HG03457 (cell line): ENCODE data around the gene KCNK15.
"Not testable (repeated sequence)": the region's sequence is repeated elsewhere in the genome, so short reads cannot be mapped to it uniquely, and the experiment has no call there.

Experiments
- ATAC-seq: cut with Tn5 transposase; IDR thresholded peaks from one replicate; pipeline ENCODE4 v1.9.1; 2021; ENCODE audit warnings: moderate number of reproducible peaks; ENCODE audit not compliant: unreplicated experiment

The KCNK15 gene

DNA sequence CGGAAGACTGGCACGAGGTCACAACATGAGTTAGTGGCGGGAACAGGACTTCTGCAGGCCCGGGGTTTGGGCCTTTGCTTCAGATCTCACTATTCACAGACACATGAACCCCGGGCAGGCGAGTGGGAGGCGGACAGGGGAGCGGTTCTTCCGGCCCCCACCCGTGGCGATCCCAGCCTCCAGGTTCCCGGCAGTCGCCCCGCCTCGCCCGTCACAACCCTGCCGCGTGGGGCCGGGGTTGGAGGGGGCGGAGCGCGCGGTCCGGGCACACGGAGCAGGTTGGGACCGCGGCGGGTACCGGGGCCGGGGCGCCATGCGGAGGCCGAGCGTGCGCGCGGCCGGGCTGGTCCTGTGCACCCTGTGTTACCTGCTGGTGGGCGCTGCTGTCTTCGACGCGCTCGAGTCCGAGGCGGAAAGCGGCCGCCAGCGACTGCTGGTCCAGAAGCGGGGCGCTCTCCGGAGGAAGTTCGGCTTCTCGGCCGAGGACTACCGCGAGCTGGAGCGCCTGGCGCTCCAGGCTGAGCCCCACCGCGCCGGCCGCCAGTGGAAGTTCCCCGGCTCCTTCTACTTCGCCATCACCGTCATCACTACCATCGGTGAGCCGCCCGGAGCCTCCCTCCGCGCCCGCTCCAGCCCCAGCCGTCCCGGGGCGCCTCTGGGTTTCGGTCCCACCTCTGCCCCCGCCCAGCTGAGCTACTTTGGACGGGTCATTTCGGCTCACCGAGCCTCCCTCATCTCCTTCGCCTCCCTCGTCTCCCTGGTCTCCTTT, at the start of gene KCNK15:
KCNK15 (plus strand) TSS at position 268 of the 769 bp plus-strand sequence; CDS start at position 314, 46 bp downstream.
- no peak for ATAC-seq

DNA sequence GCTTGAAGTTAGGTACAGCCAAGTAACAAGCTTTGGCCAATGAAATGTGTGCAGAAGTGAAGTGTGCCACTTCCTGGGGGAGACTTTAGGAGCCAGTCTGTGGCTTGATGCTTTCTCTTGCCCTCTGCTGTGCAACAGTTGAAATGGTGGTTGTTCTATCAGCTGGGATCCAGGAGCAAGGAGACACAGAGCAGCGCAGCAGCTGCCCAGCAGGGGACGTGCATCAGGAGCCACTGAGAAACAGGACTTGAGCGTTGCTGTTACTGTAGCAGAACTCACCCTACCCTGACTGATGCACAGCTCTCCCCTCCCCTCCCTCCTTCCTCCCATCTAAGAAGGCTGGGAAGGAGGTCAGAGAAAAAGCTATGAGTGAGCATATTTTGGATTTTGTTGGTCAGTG, 49.4 kb upstream of the KCNK15 start:
- ATAC-seq: no peak

DNA sequence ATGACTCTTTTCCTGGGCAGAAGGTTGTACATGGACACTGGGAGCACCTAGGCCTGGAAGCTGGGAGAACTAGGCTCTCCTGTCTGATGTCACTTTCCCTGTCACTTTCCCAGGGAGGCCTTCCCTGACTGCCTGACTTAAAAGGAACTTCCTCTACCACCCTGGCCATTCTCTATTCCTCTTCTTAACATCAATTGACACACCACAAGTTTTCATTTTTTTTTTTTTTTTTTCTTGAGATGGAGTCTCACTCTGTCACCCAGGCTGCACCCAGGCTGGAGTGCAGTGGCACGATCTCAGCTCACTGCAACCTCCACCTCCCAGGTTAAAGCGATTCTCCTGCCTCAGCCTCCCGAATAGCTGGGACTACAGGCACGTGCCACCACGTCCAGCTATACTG, 48.6 kb upstream of the KCNK15 start:
- not testable (repeated sequence) for ATAC-seq

DNA sequence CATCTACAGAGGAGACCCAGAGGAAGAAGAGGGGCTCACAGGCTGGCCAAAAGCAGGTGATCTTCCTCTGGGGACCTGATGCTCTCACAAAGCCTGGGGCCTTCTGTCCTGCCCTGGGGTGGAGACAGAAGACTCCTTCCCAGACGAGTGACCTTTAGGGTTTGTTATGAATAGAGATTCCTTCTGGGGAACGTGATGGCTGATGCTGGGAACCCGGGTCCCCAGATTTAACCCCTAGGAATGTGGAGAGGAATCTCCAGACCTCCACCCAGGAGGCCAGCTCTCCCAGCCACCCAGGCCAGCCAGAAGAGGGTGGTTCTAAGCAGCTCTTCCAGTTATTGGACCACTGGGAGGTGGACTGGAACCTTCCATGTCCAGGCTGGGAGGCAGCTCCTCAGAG, 47.3 kb upstream of the KCNK15 start:
- ATAC-seq: no peak

DNA sequence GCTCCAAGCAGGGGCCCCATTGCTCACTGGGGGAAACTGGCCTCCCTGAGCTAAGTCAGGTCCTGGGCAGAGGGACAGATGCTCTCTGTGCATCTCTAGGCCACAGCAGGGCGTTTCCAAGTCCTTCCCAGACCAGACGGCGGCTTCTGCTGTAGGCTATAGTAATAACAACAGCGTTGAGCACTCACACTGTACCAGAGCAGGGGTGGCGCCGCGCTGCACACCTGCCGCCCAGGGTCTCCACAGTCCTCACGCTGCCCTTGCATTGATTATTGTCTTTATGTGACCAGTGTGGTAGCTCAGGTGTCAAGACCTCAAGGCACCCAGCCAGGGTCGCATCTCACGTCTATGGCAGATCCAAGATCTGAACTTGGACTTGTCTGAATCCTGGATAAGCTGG, 45.4 kb upstream of the KCNK15 start:
- no peak for ATAC-seq

DNA sequence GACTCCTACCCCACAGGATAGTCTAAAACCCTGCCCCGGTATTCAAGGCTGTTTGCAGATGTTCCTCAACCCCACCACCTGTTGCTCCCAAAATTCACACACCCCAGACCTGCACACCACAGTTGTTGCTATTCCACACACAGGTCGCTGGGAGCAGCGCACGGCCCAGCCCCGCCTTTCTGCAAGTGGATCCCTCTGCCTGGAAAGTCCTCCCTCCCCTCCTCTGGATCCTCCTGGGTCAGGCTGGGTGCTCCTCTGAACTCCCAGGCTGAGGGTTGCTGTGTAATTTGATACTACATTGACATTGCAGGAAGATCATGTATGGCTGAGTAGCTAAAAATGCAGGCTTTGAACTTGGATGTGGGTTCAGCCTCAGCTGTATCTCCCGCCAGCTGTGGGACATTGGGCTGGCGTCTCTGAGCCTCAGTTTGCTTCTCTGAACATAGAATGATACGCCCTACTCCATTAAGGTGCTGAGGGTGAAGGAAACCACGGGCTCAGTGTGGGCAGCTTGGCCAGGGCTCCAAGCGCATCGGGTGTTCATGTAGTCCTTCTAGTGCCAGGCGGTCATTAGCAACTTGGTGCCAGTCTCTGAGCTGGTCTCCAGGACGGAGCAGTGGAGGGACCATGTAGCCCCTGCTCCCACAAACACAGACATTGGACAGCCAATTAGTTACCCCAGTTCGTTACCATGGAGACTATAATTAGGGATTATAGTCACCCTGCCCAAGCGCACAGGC, 44.4 kb upstream of the KCNK15 start:
- ATAC-seq: no peak

DNA sequence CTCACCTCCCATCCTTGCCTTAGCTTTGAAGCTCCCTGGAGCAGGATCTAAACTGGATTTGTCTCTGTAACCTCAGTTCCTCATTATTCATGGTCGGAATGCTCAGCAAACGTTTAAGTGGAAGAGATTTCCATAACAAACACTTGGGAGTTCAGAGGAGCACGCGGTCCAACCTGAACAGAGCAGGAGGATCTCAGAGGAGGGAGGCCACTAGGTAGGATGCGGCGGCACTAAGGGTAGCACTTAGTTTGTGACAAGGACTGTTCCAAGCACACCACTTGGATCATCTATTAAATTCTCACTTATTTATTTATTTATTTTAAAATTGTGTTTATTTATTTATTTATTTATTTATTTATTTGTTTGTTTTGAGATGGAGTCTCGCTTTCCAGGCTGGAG, 43.8 kb upstream of the KCNK15 start:
- ATAC-seq: no peak

DNA sequence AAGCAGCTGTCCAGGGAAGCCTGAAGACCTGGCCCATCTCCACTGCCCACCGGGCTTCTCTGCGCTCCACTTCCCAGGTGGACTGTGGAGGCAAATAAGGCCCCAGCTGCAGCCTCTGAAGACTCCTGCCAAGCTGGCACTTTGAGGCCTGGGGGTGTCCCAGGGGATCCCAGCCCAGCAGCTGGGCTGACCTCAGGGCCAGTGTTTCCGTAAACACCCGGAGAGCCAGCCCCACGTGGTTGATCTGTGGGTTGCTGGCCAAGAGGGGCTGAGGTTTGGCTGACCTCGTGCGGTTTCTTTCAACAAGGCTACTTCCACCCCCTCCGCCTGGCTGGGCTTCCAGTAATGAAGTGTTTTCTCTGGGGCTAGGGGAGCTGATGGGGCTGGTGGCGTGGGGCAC, 42.9 kb upstream of the KCNK15 start:
- ATAC-seq: no peak

DNA sequence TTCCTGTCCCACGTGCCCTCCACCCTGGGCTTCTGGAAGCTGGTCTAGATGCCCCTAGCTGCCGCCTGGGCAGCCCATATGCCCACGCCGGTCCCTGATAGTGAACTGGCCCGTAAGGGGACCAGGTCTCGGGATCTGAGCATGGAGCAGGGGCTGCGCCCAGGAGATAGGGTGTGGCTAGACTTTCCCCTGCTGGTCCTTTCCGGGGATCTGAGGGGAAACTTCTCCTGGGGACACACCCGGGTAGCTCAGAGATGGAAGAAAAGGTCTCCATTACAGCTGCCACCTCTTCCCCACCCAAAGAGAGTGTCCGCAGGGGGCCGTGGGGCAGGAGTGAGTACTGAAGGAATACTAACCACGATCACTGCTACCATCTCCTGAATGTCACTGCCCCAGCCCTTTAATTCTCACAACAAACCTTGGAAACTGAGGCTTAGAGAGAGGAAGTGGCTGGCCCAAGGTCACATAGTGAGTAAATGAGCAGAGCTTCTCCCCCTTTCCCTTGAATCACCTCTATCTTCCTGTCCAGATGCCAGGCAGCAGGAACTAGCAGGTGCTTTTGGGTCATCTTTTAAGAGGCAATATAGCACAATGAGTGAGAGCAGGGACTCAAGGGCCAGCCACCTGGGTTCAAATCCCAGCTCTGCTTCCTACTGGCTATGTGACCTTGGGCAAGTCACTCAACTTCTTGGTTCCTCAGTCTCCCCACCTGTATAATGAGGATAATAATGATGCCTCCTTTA, 42.3 kb upstream of the KCNK15 start:
- no peak for ATAC-seq

DNA sequence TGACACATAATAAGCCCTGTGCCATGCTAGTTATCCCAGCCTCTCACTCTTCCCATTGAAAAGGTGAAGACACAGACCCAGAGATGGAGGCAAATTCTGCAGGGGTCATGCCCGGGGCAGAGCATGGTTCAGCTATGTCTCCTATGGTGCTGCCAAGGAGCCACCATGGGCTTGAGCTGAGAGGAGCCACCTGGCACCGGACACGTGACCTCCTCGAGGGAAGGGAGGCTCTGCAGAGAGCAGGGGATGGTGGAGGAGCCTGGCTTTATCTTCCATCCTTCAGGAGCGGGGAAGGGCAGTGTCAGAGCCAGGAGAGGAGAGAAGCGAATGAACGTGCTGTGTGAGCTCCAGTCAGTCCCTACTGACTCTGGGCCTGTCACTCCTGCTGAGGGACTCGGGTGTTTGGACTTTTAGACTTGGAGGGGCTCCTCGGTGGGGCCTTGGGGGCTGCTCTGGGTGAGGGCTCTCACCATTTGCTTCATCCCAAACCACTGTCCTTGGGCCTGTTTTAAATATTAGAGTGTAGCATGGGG, 41.6 kb upstream of the KCNK15 start:
- no peak for ATAC-seq

DNA sequence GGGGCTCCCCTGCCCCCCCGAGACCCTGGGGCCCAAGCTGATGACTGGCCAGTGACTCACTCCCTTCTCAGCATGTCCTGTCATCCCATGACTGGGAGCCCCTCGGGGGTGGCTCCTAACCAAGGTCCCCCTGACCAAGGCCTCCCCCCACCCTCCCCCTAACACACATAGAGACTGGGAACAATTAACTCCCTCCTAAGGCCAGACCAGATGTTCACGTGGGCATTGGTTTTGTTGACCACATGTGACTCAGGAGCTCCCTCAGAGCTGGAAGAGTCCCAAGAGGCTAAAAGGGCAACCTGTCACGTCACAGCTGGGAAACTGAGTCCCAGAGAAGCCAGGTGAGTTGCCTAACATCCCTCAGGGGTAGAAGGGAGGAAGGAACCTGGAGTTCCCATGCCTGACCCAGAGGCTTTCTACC, 41.1 kb upstream of the KCNK15 start:
- no peak for ATAC-seq

DNA sequence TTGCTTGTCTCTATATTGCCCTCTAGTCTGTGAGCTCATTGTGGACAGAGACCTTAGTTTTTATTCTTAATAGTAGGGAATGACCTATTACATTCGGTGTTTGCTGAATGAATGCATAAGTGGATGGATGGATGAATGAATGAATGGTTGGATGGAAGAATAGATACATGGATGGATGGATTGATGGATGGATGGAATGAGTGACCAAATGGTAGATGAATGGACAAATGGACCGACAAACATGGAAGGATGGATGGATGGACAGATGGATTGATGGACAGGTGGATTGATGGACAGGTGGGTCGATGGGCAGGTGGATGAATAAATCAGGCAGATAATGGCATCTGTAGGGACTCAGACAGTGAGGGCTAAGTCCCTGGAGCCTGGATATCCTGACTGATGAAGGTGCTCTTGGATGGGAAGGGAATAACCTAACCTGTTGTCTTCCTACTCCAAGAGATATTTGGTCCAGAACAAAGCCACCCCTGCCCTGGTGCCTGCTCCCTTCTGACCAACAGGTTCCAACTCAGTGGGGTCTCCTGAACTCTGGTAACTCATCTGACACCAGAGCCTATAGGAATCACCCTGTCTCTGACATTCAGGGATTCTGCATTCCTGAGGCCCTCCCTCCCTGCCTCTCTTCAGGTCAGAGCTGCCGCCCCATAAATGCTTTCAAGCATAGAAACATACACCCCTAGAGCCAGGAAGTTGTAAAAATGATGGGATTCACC, 40.1 kb upstream of the KCNK15 start:
- ATAC-seq: no peak

DNA sequence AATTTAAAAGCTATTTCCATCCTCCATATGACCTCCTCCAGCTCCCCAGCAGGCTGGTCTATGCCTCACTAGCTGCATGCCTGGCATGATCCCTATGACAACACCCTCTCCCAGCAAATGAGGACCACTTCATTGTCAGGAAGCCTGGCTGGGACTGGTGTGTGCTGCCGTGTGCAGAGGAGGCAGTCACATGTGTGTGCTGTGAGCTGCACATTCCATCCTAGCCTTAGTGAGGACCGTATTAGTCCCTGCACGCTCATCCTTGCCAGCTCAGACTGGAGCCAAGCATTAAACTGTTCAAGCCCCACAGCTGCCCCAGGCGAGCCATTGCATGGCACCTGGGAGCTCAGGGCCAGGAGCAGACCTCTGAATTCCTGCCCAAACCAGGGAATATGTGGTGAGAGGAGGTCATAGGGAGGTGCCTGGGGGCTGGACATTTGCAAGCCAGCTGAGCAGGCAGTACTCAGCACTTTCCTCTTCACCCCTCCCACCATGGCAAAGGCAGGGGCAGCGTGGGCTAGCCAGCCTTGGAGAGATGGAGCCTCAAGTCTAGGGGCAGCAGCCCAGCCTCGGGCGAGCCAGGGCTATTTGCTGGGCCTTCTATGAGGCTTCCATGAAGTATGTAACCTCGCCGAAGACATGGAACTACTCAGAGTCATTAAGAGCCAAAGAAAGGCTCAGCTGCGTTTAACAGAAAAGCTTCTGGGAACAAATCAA, 39.2 kb upstream of the KCNK15 start:
- no peak for ATAC-seq

DNA sequence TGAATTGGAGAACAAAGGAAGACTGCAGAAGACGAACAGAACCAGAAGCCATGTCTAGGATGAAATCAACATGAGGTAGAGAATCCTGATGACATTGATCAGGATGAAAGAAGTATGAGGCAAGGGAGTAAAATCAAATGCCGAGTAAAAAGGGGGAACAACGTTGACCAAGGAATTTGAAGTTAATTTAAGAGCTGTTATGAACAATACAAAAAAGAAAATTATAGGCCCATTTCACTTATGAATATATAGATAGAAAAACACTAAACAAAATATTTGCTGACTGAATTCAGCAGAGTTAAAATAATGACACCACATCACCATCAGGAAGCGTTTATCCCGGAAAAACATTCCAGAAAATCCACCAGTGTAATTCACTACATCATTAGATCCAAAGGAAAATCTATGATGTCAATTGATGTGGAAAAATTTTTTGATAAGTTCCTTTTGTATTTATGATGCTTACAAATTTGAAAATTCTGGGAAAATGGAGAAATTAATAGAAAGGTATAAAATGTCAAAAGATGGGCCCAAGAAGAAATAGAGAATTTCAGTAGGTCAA, 38.6 kb upstream of the KCNK15 start:
- no peak for ATAC-seq

DNA sequence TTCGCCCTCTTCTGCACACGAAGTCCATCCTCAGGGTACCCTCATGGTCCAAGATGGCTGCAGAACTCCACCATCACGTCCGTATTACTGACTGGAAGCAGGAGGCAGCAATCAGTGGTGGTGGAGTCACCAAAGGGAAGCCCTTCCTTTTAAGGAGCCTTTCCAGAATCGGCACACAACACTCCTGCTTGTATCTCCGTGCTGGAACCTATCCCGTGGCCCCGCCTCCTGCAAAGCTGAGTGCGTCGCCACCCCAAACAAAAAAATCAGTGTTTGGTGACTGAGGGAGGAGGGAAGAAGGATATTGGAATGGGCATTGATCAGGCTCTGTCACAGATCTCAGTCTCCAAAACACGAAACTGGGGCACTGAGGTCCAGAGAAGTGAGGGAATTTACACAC, 36.3 kb upstream of the KCNK15 start:
- no peak for ATAC-seq

DNA sequence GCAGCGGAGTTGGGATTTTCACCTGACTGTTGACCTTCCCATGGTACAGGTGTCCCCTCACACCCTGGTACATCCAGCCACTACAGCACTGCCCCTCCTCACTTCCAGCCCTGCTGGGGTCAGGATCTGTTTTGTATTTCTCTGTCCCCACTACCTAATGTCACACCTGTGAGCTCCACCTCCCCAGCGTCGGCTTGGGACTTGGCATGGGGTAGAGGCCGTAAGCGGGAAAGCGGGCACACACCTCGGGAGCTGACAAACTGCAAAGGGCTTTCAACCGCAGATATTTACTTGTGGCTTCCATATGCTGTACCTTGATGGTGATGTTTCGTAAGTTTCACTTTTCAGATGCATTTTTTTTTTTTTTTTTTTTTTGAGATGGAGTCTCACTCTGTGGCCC, 35.9 kb upstream of the KCNK15 start:
- ATAC-seq: no peak

DNA sequence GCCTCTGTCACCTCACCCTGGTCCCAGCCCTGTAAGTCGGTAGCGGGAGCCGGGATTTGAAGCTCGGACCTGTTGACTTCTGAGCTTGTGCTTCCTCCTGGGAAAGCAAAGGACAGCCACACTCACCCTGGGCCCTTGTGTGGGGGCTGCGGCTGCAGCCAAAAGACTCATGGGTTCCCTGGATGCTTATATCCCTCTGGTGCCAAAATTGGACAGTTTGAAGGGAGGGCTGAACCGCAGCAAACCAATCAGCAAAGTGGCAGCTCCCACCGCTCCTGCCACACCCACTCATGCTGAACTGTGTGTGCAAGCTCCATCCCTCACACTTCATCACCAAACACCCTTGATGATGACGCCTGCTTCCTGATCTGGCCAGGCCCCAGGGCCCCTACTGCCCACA, 34.4 kb upstream of the KCNK15 start:
- ATAC-seq: no peak

DNA sequence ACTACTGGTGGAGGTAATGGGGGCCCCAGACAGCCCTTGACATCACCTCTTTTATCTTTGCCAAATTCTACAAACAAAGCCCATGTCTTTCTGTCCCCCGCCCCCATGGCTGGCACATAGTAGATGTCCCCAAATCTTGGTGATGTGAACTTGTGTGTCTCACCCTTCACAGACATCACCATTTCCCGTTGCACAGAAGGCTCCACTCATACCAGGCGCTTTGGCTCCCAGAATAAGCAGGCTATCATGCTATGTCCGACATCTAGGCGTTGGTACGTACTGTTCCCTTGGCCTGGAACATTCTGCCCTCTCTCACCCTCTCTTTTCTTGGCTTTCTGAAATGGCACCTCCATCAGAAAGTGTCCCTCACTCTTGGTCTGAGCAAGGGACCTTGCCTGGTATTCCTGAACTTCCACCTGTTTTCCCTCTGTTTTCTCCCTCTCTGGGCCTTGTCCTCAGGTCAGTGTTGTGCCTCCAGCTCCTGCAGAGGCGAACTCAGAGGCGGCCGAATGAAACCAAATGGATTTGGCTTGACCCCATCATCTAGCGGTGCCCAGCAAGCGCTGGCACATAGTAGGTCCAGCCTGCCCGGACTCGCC, 31.5 kb upstream of the KCNK15 start:
- no peak for ATAC-seq

DNA sequence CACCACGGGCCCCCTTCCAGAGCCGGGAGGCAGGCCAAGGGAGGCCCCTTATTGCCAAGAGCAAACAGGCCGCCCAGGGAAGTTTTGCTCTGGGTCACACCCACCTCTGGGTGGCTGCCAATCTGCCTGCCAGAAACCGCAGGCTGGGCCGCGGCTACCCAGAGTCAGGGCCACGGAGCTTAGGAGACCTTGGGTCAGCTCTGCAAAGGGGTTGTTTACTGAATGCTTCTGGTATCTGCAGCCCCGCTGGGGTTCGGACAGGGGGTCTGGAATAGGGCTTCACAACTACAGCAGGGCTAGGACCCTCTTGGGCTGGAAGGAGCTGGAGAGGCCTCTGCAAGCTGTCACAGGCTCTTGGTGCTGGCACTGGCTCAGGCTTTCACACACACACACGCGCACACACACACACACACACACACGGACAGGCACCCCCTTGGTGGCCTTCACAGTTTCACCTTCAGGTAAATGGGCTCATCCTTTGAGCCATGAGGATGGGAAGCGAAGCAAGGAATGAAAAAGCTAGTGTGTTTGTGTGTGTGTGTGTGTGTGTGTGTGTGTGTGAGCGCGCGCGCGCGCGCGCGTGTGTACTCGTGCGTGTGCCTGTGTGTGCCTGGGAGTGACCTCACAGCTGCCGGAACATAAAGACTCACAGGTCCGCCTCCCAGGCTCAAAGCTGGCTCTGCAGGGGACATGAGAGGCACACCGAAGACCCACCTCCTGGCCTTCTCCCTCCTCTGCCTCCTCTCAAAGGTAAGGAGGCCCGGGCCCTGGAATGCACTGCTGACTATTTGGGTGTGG, 30.8 kb upstream of the KCNK15 start, which contains the start of gene CCN5:
CCN5 (plus strand) TSS at position 669 of the 798 bp plus-strand sequence; CDS start at position 691, 22 bp downstream.
- ATAC-seq: no peak
